Epithelial cell of alveolus of lung (primary cell): ENCODE measurements around the gene SSX2IP. TPM values are rescaled to one million over a fixed set of nuclear protein-coding genes. Genes with fewer than 3 reads are reported as not detected.

Experiments
- total RNA-seq: library from RNA; depleted of rRNA; stranded (reverse); fragments of >200 nt; gene quantifications from 2 replicates; pipeline ENCODE4 v1.2.1, GENCODE V29; 2015

SSX2IP gene, protein sequence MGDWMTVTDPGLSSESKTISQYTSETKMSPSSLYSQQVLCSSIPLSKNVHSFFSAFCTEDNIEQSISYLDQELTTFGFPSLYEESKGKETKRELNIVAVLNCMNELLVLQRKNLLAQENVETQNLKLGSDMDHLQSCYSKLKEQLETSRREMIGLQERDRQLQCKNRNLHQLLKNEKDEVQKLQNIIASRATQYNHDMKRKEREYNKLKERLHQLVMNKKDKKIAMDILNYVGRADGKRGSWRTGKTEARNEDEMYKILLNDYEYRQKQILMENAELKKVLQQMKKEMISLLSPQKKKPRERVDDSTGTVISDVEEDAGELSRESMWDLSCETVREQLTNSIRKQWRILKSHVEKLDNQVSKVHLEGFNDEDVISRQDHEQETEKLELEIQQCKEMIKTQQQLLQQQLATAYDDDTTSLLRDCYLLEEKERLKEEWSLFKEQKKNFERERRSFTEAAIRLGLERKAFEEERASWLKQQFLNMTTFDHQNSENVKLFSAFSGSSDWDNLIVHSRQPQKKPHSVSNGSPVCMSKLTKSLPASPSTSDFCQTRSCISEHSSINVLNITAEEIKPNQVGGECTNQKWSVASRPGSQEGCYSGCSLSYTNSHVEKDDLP
- 5.9 and 10.0 TPM in 2 replicates for total RNA-seq

GRCh38 chr1:84690397-84691121, at the start of gene SSX2IP:
Gene SSX2IP, minus strand, starts transcription at chr1:84690461. Its CDS starts 19,242 bp downstream, at chr1:84671219.

Other genes with a start within 250 kb of the SSX2IP start
- gene RPF1, start 211.2 kb downstream of the SSX2IP start, total RNA-seq, result 36.5 and 51.2 TPM in 2 replicates
- gene SPATA1, start 184.1 kb downstream of the SSX2IP start, total RNA-seq, result under 0.01 and 0.78 TPM in 2 replicates
- gene GNG5, start 183.9 kb downstream of the SSX2IP start, total RNA-seq, result 85.3 and 89.1 TPM in 2 replicates
- 11.9 and 21.2 TPM in 2 replicates for gene CTBS, start 116.0 kb downstream of the SSX2IP start, total RNA-seq
- gene LPAR3, start 202.7 kb upstream of the SSX2IP start, total RNA-seq, result 1.9 and 28.6 TPM in 2 replicates